Measurements from ENCODE around the gene PLEKHA5. TPM values are rescaled to one million over a fixed set of nuclear protein-coding genes. Genes with fewer than 3 reads are reported as not detected.
A peak's percentile ranks its signal among the peaks of the same experiment; 100 is the strongest.
"Not testable (repeated sequence)": the region's sequence is repeated elsewhere in the genome, so short reads cannot be mapped to it uniquely, and the experiment has no call there.

The PLEKHA5 gene
- total RNA-seq = 52.6 TPM
- long read RNA-seq, full-length matches to known transcripts = 32 of 44 reads
- long read RNA-seq, partial matches to known transcripts = 7 of 44 reads
- long read RNA-seq, other reads (novel, unspliced or antisense) = 5 of 44 reads

GRCh38 chr12:19129486-19130223, at the start of gene PLEKHA5:
Gene PLEKHA5 (plus strand): TSS chr12:19129733. CDS start chr12:19129800, 67 bp downstream.
- DNase-seq (ENCODE audit: missing footprints) = peak; percentile 82
- intact Hi-C loops (cut with DNase I) = loop anchor here (2.0 to 10.0 kb wide), 4 partner anchors 51 to 377 kb away; no protein-coding TSS in a partner anchor

GRCh38 chr12:19080918-19081317, 48.6 kb upstream of the PLEKHA5 start:
- no peak for DNase-seq (ENCODE audit: missing footprints)
- ATAC-seq = no peak
- intact Hi-C loops (cut with DNase I) = no loop called here

More at GRCh38 chr12:19129486-19130223, at the start of gene PLEKHA5:
- ATAC-seq = peak; percentile 92

GRCh38 chr12:19082365-19082911, 47.1 kb upstream of the PLEKHA5 start:
- ATAC-seq (no peak), DNase-seq (ENCODE audit: missing footprints) (no peak)
- intact Hi-C loops (cut with DNase I) = no loop called here

- ATAC-seq = no peak
- no peak for DNase-seq (ENCODE audit: missing footprints)
- intact Hi-C loops (cut with DNase I) = no loop called here
Observed at GRCh38 chr12:19084547-19084946, 45.0 kb upstream of the PLEKHA5 start.

- DNase-seq (ENCODE audit: missing footprints) (no peak), ATAC-seq (no peak)
- intact Hi-C loops (cut with DNase I) = no loop called here
Observed at GRCh38 chr12:19085090-19085489, 44.4 kb upstream of the PLEKHA5 start.

- no peak for DNase-seq (ENCODE audit: missing footprints)
- ATAC-seq = no peak
- intact Hi-C loops (cut with DNase I) = no loop called here
Observed at GRCh38 chr12:19088606-19089005, 40.9 kb upstream of the PLEKHA5 start.

GRCh38 chr12:19092482-19092881, 37.1 kb upstream of the PLEKHA5 start:
- ATAC-seq; intact Hi-C loops (cut with DNase I); DNase-seq (ENCODE audit: missing footprints): not testable (repeated sequence)

GRCh38 chr12:19093218-19093617, 36.3 kb upstream of the PLEKHA5 start:
- intact Hi-C loops (cut with DNase I) = no loop called here
- DNase-seq (ENCODE audit: missing footprints) (no peak), ATAC-seq (no peak)

- intact Hi-C loops (cut with DNase I) = no loop called here
- DNase-seq (ENCODE audit: missing footprints) (no peak), ATAC-seq (no peak)
Observed at GRCh38 chr12:19095331-19095730, 34.2 kb upstream of the PLEKHA5 start.

- ATAC-seq = no peak
- no peak for DNase-seq (ENCODE audit: missing footprints)
- intact Hi-C loops (cut with DNase I) = no loop called here
Observed at GRCh38 chr12:19095756-19096480, 33.6 kb upstream of the PLEKHA5 start.

GRCh38 chr12:19105463-19105862, 24.1 kb upstream of the PLEKHA5 start:
- no peak for DNase-seq (ENCODE audit: missing footprints)
- intact Hi-C loops (cut with DNase I) = no loop called here
- no peak for ATAC-seq

GRCh38 chr12:19107750-19108149, 21.8 kb upstream of the PLEKHA5 start:
- DNase-seq (ENCODE audit: missing footprints) (no peak), ATAC-seq (no peak)
- intact Hi-C loops (cut with DNase I) = no loop called here

- intact Hi-C loops (cut with DNase I) = no loop called here
- ATAC-seq (no peak), DNase-seq (ENCODE audit: missing footprints) (no peak)
Observed at GRCh38 chr12:19110221-19110940, 19.2 kb upstream of the PLEKHA5 start.

GRCh38 chr12:19113464-19113863, 16.1 kb upstream of the PLEKHA5 start:
- intact Hi-C loops (cut with DNase I) = no loop called here
- ATAC-seq = no peak
- no peak for DNase-seq (ENCODE audit: missing footprints)

- DNase-seq (ENCODE audit: missing footprints) (no peak), ATAC-seq (no peak)
- intact Hi-C loops (cut with DNase I) = no loop called here
Observed at GRCh38 chr12:19115285-19115684, 14.2 kb upstream of the PLEKHA5 start.

- ATAC-seq = no peak
- DNase-seq (ENCODE audit: missing footprints) = no peak
- intact Hi-C loops (cut with DNase I) = no loop called here
Observed at GRCh38 chr12:19119440-19119839, 10.1 kb upstream of the PLEKHA5 start.

- ATAC-seq = no peak
- intact Hi-C loops (cut with DNase I) = no loop called here
Observed at GRCh38 chr12:19120795-19121194, 8.7 kb upstream of the PLEKHA5 start.

GRCh38 chr12:19121449-19122018, 8.0 kb upstream of the PLEKHA5 start:
- no peak for ATAC-seq
- no peak for DNase-seq (ENCODE audit: missing footprints)
- intact Hi-C loops (cut with DNase I) = no loop called here

More at GRCh38 chr12:19120795-19121194, 8.7 kb upstream of the PLEKHA5 start:
- DNase-seq (ENCODE audit: missing footprints) = no peak

- DNase-seq (ENCODE audit: missing footprints) = no peak
- intact Hi-C loops (cut with DNase I) = no loop called here
- no peak for ATAC-seq
Observed at GRCh38 chr12:19125325-19125724, 4.2 kb upstream of the PLEKHA5 start.

Data from Right ventricle myocardium inferior (tissue), 1 donor.